ENCODE measurements around the gene NLGN1. TPM values are rescaled to one million over a fixed set of nuclear protein-coding genes. Genes with fewer than 3 reads are reported as not detected.

Gene NLGN1
- polyA plus RNA-seq, 1 donor from 2014 or later = 2.7 TPM

DNA sequence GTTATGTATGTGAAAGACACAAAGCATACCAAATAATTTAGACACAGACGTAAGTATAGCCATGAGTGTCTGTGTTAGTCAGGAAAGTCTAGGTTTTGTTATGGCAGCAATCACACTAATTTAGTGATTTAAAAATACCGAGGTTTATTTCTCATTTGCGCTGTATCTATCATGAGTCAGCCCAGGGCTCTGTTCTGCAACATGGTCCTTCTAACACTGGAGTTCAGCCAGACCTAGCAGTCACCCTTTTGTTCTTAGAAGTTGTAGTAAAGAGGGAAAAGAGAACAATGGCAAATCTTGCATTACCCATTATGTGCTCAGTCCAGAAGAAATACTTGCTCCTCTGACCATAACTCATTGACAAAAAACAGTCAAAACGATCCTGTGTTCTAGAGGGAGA, 311.5 kb downstream of the NLGN1 start:
- Histone ChIP-seq H3K79me2 (replicated peaks; ENCODE audit: insufficient read depth, low read length) (no peaks in the 10 kb centered on the region), H3K27me3 (ENCODE audit: insufficient read depth, low read depth, low read length) (no peaks in the 10 kb centered on the region), H2AFZ (ENCODE audit: low read depth, low read length) (no peak overlapping the region), H3K9me2 (ENCODE audit: insufficient read depth, low read length) (no peaks in the 10 kb centered on the region), H3K36me3 (ENCODE audit: insufficient read depth, low read length) (no peaks in the 10 kb centered on the region), H4K20me1 (ENCODE audit: insufficient read depth) (no peaks in the 10 kb centered on the region), H3K27ac (ENCODE audit: low read length) (no peak overlapping the region), H3K4me3 (ENCODE audit: low read length) (no peak overlapping the region), H3K9me3 (ENCODE audit: low read length) (no peaks in the 10 kb centered on the region), H3F3A (ENCODE audit: insufficient read depth, low read length, poor library complexity, severe bottlenecking) (no peaks in the 10 kb centered on the region), H3K9ac (ENCODE audit: low read length) (no peak overlapping the region), H3K4me2 (ENCODE audit: low read length) (no peak overlapping the region)
- TF ChIP-seq EP300 (conservative IDR thresholded peaks at IDR 0.05; ENCODE audit: poor library complexity, severe bottlenecking) (no peak), EZH2 (IDR thresholded peaks at IDR 0.05; ENCODE audit: borderline replicate concordance, insufficient read depth, low read length, poor library complexity, severe bottlenecking) (no peak), POLR2AphosphoS5 (IDR thresholded peaks at IDR 0.05) (no peak), CTCF (IDR thresholded peaks at IDR 0.05; ENCODE audit: poor library complexity, severe bottlenecking) (no peak), TAF1 (IDR thresholded peaks at IDR 0.05; ENCODE audit: low read depth) (no peak), MXI1 (conservative IDR thresholded peaks at IDR 0.05; ENCODE audit: poor library complexity, severe bottlenecking) (no peak)
- TF ChIP-seq, protein P1, sequence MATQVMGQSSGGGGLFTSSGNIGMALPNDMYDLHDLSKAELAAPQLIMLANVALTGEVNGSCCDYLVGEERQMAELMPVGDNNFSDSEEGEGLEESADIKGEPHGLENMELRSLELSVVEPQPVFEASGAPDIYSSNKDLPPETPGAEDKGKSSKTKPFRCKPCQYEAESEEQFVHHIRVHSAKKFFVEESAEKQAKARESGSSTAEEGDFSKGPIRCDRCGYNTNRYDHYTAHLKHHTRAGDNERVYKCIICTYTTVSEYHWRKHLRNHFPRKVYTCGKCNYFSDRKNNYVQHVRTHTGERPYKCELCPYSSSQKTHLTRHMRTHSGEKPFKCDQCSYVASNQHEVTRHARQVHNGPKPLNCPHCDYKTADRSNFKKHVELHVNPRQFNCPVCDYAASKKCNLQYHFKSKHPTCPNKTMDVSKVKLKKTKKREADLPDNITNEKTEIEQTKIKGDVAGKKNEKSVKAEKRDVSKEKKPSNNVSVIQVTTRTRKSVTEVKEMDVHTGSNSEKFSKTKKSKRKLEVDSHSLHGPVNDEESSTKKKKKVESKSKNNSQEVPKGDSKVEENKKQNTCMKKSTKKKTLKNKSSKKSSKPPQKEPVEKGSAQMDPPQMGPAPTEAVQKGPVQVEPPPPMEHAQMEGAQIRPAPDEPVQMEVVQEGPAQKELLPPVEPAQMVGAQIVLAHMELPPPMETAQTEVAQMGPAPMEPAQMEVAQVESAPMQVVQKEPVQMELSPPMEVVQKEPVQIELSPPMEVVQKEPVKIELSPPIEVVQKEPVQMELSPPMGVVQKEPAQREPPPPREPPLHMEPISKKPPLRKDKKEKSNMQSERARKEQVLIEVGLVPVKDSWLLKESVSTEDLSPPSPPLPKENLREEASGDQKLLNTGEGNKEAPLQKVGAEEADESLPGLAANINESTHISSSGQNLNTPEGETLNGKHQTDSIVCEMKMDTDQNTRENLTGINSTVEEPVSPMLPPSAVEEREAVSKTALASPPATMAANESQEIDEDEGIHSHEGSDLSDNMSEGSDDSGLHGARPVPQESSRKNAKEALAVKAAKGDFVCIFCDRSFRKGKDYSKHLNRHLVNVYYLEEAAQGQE (IDR thresholded peaks at IDR 0.05; ENCODE audit: borderline replicate concordance) = no peak

GRCh38 chr3:173711619-173712018, 314.1 kb downstream of the NLGN1 start:
- Histone ChIP-seq H3K79me2 (replicated peaks; ENCODE audit: insufficient read depth, low read length) (no peaks in the 10 kb centered on the region), H3K9ac (ENCODE audit: low read length) (no peak overlapping the region), H3K36me3 (ENCODE audit: insufficient read depth, low read length) (no peaks in the 10 kb centered on the region), H4K20me1 (ENCODE audit: insufficient read depth) (no peaks in the 10 kb centered on the region), H3K9me2 (ENCODE audit: insufficient read depth, low read length) (no peaks in the 10 kb centered on the region), H3F3A (ENCODE audit: insufficient read depth, low read length, poor library complexity, severe bottlenecking) (no peaks in the 10 kb centered on the region), H3K27ac (ENCODE audit: low read length) (no peak overlapping the region), H3K4me2 (ENCODE audit: low read length) (no peak overlapping the region), H3K27me3 (ENCODE audit: insufficient read depth, low read depth, low read length) (no peaks in the 10 kb centered on the region), H2AFZ (ENCODE audit: low read depth, low read length) (no peak overlapping the region), H3K9me3 (ENCODE audit: low read length) (no peaks in the 10 kb centered on the region), H3K4me3 (ENCODE audit: low read length) (no peak overlapping the region)
- TF ChIP-seq, protein P1 (IDR thresholded peaks at IDR 0.05; ENCODE audit: borderline replicate concordance) = no peak
- TF ChIP-seq EZH2 (IDR thresholded peaks at IDR 0.05; ENCODE audit: borderline replicate concordance, insufficient read depth, low read length, poor library complexity, severe bottlenecking) = no peak
- TF ChIP-seq SMC3 (conservative IDR thresholded peaks at IDR 0.05; ENCODE audit: poor library complexity) = no peak
- TF ChIP-seq EP300 (conservative IDR thresholded peaks at IDR 0.05; ENCODE audit: poor library complexity, severe bottlenecking) = no peak
- TF ChIP-seq RAD21 (conservative IDR thresholded peaks at IDR 0.05) = no peak
- no peak for TF ChIP-seq POLR2AphosphoS5 (IDR thresholded peaks at IDR 0.05)
- no peak for TF ChIP-seq TAF1 (IDR thresholded peaks at IDR 0.05; ENCODE audit: low read depth)
- TF ChIP-seq MXI1 (conservative IDR thresholded peaks at IDR 0.05; ENCODE audit: poor library complexity, severe bottlenecking) = no peak
- no peak for TF ChIP-seq CTCF (IDR thresholded peaks at IDR 0.05; ENCODE audit: poor library complexity, severe bottlenecking)

Measured in neural cell (in vitro differentiated cells).